Erythroblast (primary cell): ENCODE measurements around the gene CELF2.

Experiments
- GATA1 ChIP-seq: IDR thresholded peaks from 2 replicates; pipeline ENCODE4 v1.6.1; 2011; ENCODE audit warnings: low read depth, mild to moderate bottlenecking, control low read depth, low read length, moderate library complexity
- POLR2A ChIP-seq: IDR thresholded peaks from 2 replicates; pipeline ENCODE4 v1.6.1; 2011; ENCODE audit warnings: mild to moderate bottlenecking, low read length

DNA sequence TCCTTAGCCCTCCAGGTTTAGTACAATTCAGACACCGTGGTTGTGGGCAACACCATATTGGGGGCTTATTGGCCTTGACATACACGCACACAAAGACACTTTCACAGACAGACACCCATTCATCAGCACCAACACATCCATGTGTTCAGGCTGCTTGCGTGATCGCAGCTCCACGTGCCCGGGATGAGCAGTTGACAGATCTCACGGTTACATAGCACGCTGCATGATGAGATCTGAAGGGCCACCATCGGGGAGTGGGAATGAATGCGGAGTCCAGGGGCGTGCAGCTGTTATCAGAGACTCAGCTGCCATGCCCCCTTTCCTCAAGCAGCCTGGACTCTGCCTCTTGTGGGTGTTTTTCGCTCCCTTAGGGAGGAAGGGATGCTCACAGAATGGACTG is 308.6 kb downstream of the CELF2 start:
- no peak for TF ChIP-seq POLR2A
- TF ChIP-seq GATA1 = no peak
